ENCODE measurements around the gene ADAM12.

DNA sequence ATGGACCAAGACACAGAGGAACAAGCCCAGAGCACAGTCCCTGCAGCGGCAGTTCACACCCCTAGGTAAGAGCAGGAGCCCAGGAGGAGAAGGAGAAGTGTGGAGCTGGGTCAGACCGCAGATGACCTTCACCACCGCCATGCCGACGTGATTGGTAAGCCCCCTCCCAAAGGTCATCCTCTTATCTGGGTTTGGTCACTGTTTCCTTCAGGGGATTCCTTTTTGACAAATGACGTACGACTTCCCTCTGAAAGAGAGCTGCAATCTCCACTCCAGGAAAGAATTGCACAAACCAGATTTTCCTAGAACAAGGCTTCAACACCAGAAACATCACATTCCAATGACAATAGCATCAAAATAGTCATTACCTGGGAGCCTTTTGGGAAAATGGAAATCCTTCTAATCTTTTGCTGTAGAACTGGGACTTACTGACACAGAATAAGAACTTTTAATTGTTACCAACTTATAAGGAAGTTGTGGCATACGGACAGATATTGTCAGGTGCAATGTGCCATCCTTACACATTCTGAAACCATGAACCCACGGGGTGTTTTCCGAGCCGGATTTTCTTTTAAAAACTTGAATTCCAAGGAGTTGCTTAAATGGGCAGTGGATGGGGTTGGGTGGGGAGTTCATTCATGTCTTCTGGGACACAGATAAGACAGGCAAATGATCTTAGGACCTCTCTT lies 20.8 kb upstream of the ADAM12 start:
- TF ChIP-seq, protein P1, sequence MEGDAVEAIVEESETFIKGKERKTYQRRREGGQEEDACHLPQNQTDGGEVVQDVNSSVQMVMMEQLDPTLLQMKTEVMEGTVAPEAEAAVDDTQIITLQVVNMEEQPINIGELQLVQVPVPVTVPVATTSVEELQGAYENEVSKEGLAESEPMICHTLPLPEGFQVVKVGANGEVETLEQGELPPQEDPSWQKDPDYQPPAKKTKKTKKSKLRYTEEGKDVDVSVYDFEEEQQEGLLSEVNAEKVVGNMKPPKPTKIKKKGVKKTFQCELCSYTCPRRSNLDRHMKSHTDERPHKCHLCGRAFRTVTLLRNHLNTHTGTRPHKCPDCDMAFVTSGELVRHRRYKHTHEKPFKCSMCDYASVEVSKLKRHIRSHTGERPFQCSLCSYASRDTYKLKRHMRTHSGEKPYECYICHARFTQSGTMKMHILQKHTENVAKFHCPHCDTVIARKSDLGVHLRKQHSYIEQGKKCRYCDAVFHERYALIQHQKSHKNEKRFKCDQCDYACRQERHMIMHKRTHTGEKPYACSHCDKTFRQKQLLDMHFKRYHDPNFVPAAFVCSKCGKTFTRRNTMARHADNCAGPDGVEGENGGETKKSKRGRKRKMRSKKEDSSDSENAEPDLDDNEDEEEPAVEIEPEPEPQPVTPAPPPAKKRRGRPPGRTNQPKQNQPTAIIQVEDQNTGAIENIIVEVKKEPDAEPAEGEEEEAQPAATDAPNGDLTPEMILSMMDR (conservative IDR thresholded peaks at IDR 0.05 in 1 of 2, IDR thresholded peaks at IDR 0.05 in 1 of 2; ENCODE audit: low read depth in 1 of 2, low read length in 2 of 2), result no peak
- TF ChIP-seq EZH2 (IDR thresholded peaks at IDR 0.05; ENCODE audit: low read length, missing control alignments), result no peak

Data from fibroblast of lung (primary cell).